ENCODE results near the gene RASGRF1. TPM values are rescaled to one million over a fixed set of nuclear protein-coding genes. Genes with fewer than 3 reads are reported as not detected.

Gene RASGRF1
- total and polyA plus RNA-seq, 2 experiments from 2014 or later: 0.06 TPM; not detected in 1

DNA sequence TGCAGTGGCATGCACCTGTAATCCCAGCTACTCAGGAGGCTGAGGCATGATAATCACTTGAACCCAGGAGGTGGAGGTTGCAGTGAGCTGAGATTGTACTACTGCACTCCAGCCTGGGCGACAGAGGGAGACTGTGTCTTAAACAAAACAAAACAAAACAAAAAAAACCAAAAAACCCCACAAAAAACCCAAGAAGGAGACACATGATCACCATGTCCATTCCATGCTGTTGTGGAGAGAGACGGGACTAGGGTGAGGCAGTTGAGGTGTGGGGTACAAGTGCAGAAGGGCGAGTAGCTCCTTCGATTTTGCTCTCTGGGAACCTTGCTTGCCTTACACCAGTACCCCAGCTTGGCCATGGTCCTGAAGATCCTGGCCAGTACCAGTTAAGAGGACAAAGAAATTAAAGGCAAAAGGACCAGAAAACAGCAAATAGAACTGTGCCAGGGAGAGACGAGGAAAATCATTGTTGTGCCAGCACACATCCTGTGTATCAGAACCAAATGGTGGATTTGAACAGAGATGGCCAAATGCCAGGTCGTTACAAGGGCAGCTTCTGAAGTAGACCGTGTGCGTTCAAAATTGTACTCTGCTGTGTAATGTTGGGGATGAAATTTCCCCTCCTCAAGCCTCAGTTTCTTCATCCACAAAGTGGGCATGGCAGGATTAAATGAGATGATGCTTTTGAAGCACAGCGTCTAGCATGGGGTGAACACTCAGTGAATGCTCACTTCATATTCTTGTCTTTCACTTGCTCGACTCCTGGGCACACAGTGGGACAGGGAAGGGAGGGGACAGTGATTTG lies 102.8 kb downstream of the RASGRF1 start:
- DNase-seq (ENCODE audit: low read depth in 1 of 2, low spot score in 1 of 2): no peak
- TF ChIP-seq, protein P1, sequence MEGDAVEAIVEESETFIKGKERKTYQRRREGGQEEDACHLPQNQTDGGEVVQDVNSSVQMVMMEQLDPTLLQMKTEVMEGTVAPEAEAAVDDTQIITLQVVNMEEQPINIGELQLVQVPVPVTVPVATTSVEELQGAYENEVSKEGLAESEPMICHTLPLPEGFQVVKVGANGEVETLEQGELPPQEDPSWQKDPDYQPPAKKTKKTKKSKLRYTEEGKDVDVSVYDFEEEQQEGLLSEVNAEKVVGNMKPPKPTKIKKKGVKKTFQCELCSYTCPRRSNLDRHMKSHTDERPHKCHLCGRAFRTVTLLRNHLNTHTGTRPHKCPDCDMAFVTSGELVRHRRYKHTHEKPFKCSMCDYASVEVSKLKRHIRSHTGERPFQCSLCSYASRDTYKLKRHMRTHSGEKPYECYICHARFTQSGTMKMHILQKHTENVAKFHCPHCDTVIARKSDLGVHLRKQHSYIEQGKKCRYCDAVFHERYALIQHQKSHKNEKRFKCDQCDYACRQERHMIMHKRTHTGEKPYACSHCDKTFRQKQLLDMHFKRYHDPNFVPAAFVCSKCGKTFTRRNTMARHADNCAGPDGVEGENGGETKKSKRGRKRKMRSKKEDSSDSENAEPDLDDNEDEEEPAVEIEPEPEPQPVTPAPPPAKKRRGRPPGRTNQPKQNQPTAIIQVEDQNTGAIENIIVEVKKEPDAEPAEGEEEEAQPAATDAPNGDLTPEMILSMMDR (IDR thresholded peaks at IDR 0.05; ENCODE audit: low read depth, low read length): no peak
- Histone ChIP-seq H3K36me3 (no peaks in the 10 kb centered on the region), H3K9me3 (ENCODE audit: low read depth) (no peaks in the 10 kb centered on the region), H3K4me1 (ENCODE audit: low read depth) (no peaks in the 10 kb centered on the region), H3K27me3 (no peaks in the 10 kb centered on the region), H3K4me3 (no peak overlapping the region), H3K27ac (no peak overlapping the region)

DNA sequence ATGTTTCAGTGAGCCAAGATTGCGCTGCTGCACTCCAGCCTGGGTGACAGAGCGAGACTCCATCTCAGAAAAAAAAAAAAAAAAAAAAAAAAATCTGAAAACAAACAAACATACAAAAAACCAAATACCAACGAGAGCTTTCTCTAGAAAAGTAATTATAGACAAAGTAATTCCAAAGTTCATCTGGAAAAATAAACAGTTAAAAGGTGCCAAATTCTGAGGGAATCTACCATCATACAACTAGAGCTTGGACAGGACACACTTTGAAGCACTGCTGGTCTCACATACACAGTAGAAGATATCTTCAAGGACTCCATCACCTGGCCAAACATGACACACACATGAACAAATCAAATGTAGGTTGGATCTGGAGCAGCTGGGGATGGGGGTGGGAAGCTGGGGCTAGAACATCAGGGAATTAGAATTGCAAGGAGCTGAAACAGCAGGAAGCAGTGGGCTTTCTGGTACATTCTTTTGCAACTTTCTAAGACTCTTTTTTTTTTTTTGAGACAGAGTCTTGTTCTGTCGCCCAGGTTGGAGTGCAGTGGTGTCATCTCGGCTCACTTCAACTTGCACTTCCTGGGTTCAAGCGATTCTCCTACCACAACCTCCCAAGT lies 104.6 kb downstream of the RASGRF1 start:
- Histone ChIP-seq H3K27me3 (no peaks in the 10 kb centered on the region), H3K27ac (no peak overlapping the region), H3K4me3 (no peak overlapping the region), H3K9me3 (ENCODE audit: low read depth) (no peaks in the 10 kb centered on the region), H3K4me1 (ENCODE audit: low read depth) (no peaks in the 10 kb centered on the region), H3K36me3 (no peaks in the 10 kb centered on the region)
- TF ChIP-seq, protein P1 (IDR thresholded peaks at IDR 0.05; ENCODE audit: low read depth, low read length): no peak
- DNase-seq (ENCODE audit: low read depth in 1 of 2, low spot score in 1 of 2): peak in 1 of 2 donors; percentile 14

DNA sequence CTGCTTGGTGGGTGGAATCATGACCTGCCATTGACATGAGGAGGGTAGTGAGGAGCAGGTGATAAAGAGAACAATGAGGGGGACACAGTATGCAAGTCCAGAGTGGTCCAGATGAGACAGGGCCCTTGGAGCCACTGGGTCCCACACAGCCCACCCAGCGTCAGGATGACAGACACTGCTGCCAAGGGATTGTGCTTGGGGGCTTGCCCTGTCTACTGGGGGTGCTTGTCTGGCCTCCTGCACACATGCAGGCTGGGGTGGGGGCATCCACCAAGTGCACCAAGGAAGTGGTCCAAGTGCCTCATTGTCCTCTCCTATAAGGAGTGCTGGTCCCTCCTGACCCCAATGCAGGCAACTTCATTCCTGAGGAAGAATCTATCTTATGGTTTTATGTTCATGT lies 106.5 kb downstream of the RASGRF1 start:
- TF ChIP-seq, protein P1 (IDR thresholded peaks at IDR 0.05; ENCODE audit: low read depth, low read length): no peak
- Histone ChIP-seq H3K4me3 (no peak overlapping the region), H3K27me3 (no peaks in the 10 kb centered on the region), H3K27ac (no peak overlapping the region), H3K9me3 (ENCODE audit: low read depth) (no peaks in the 10 kb centered on the region), H3K4me1 (ENCODE audit: low read depth) (no peaks in the 10 kb centered on the region), H3K36me3 (no peaks in the 10 kb centered on the region)
- no peak for DNase-seq (ENCODE audit: low read depth in 1 of 2, low spot score in 1 of 2)

DNA sequence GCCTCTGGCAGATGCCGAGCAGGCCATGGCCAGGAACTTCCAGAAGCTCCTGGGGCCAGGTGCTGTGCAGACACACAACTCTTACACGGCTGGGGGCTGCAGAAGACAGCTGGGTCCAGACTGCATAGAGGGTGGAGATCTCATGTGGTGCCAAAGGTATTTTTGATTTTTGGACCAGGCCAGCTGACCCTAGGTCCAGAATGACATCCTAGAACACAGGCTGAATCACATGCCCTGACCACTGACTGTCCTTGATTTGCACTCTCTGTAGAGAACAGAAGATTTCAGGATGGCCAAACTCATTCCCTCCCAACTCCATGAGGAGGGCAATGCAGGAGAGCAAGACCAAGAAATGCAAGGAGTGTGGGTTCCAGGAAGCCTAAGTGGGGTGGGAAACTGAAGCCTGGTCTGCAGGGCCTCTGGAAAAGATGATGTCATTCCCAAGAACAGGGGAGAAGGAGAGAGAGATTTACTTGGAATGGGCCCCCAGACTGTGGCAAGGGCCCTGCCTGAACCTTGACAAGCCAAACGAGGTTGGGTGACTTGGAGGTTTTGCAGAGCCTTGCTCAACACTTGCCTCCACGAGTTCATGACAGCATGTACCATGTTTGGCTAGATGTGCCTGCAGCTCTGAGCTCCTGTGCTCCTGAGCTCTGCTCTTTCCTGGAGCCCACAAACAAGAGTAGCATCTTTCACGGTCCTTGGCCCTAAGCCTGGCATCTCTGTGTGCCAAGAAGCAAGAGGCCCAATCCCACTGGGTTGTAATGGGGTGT lies 107.2 kb downstream of the RASGRF1 start:
- Histone ChIP-seq H3K4me1 (ENCODE audit: low read depth) (no peaks in the 10 kb centered on the region), H3K27me3 (no peaks in the 10 kb centered on the region), H3K4me3 (no peak overlapping the region), H3K9me3 (ENCODE audit: low read depth) (no peaks in the 10 kb centered on the region), H3K36me3 (no peaks in the 10 kb centered on the region), H3K27ac (no peak overlapping the region)
- TF ChIP-seq, protein P1 (IDR thresholded peaks at IDR 0.05; ENCODE audit: low read depth, low read length): no peak
- DNase-seq (ENCODE audit: low read depth in 1 of 2, low spot score in 1 of 2): no peak

DNA sequence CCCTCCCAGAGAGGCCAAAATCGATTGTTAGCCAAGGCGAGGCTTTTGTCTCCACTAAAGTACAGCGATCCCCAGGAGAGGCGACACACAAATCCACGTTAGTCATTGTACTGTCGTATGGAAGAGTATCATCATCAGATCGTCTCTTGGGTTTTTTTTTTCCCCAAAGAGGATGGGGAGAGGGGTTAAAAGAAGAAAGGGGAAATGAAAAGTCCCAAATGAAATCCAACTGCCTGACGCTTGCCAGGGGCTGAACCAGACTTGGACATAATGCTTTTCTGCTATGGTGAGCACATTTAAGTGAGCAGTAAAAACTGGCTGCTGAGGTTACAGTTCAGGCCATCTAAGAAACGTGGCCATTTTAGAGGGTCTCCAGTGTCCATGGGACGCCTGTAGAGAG lies 107.8 kb downstream of the RASGRF1 start:
- no peaks in the 10 kb centered on the region for H3K36me3 ChIP-seq
- TF ChIP-seq, protein P1 (IDR thresholded peaks at IDR 0.05; ENCODE audit: low read depth, low read length): no peak
- no peak overlapping the region for H3K27ac ChIP-seq
- H3K9me3 ChIP-seq (ENCODE audit: low read depth): no peaks in the 10 kb centered on the region
- H3K27me3 ChIP-seq: no peaks in the 10 kb centered on the region
- no peaks in the 10 kb centered on the region for H3K4me1 ChIP-seq (ENCODE audit: low read depth)
- no peak for DNase-seq (ENCODE audit: low read depth in 1 of 2, low spot score in 1 of 2)
- H3K4me3 ChIP-seq: no peak overlapping the region
